Activated CD8-positive, alpha-beta memory T cell treated with anti-CD3 and anti-CD28 coated beads, Interleukin-2, amount 50 U/mL, for 4 hours (primary cell): ENCODE data around the gene NDUFA1.
"Not testable (repeated sequence)": the region's sequence is repeated elsewhere in the genome, so short reads cannot be mapped to it uniquely, and the experiment has no call there.

ENCODE experiments used
- DNase-seq: peaks from one replicate; pipeline ENCODE4 v3.0.0-alpha.2; 2020

NDUFA1 gene

GRCh38 chrX:119916310-119916709 is 44.7 kb downstream of the NDUFA1 start:
- no peak for DNase-seq

GRCh38 chrX:119917877-119918276 is 46.2 kb downstream of the NDUFA1 start:
- DNase-seq: no peak

- DNase-seq: no peak
These were observed 48.4 kb downstream of the NDUFA1 start for GRCh38 chrX:119919835-119920585.

- DNase-seq: not testable (repeated sequence)
These were observed 50.8 kb downstream of the NDUFA1 start for GRCh38 chrX:119922391-119922790.
